Right renal pelvis (tissue), 4 donors: ENCODE results near the gene FGB. TPM values are rescaled to one million over a fixed set of nuclear protein-coding genes. Genes with fewer than 3 reads are reported as not detected.
"Not testable (repeated sequence)": the region's sequence is repeated elsewhere in the genome, so short reads cannot be mapped to it uniquely, and the experiment has no call there.

ENCODE experiments used
- DNase-seq, 4 donors: peaks; one replicate each; pipeline ENCODE4 v3.0.0-alpha.2; 2013; ENCODE audit warnings: low read depth in 4 of 4, low spot score in 3 of 4, missing footprints in 1 of 4
- polyA plus RNA-seq, 4 donors: library from polyadenylated mRNA; unstranded; fragments of 120-200 nt; gene quantifications; one replicate each; pipeline ENCODE4 v1.2.1, GENCODE V29; 2013; ENCODE audit not compliant: insufficient read length in 4 of 4

FGB gene
- polyA plus RNA-seq, 4 donors = 5.0 to 142 (median 74.5) TPM

- DNase-seq = no peak
These were observed 31.1 kb downstream of the FGB start for GRCh38 chr4:154593868-154594267.

- DNase-seq = not testable (repeated sequence)
These were observed 31.5 kb downstream of the FGB start for GRCh38 chr4:154594343-154594742.

- no peak for DNase-seq
These were observed 33.0 kb downstream of the FGB start for GRCh38 chr4:154595807-154596206.

GRCh38 chr4:154597281-154597680, 34.5 kb downstream of the FGB start:
- not testable (repeated sequence) for DNase-seq

GRCh38 chr4:154597798-154598774, 35.3 kb downstream of the FGB start:
- DNase-seq = no peak

GRCh38 chr4:154602404-154603020, 39.7 kb downstream of the FGB start:
- no peak for DNase-seq

GRCh38 chr4:154603033-154603943, 40.5 kb downstream of the FGB start:
- DNase-seq = no peak

- DNase-seq = no peak
These were observed 41.9 kb downstream of the FGB start for GRCh38 chr4:154604696-154605200.

GRCh38 chr4:154606728-154607723, 44.2 kb downstream of the FGB start:
- no peak for DNase-seq

GRCh38 chr4:154608361-154609252, 45.8 kb downstream of the FGB start:
- no peak for DNase-seq

GRCh38 chr4:154609532-154609931, 46.7 kb downstream of the FGB start:
- no peak for DNase-seq

GRCh38 chr4:154610582-154610981, 47.8 kb downstream of the FGB start:
- DNase-seq = no peak

GRCh38 chr4:154611833-154612232, 49.0 kb downstream of the FGB start:
- DNase-seq = no peak

- DNase-seq = no peak
These were observed 49.9 kb downstream of the FGB start, which contains the start of gene FGG for GRCh38 chr4:154612472-154613414. TSS of gene FGG (minus strand) at chr4:154612656. CDS start at chr4:154612609, 47 bp downstream.

GRCh38 chr4:154614306-154614705, 51.5 kb downstream of the FGB start:
- DNase-seq = no peak

GRCh38 chr4:154615211-154615610, 52.4 kb downstream of the FGB start:
- DNase-seq = no peak

GRCh38 chr4:154616287-154616686, 53.5 kb downstream of the FGB start:
- no peak for DNase-seq
